ENCODE results near the gene CDH4.

CDH4 gene

DNA sequence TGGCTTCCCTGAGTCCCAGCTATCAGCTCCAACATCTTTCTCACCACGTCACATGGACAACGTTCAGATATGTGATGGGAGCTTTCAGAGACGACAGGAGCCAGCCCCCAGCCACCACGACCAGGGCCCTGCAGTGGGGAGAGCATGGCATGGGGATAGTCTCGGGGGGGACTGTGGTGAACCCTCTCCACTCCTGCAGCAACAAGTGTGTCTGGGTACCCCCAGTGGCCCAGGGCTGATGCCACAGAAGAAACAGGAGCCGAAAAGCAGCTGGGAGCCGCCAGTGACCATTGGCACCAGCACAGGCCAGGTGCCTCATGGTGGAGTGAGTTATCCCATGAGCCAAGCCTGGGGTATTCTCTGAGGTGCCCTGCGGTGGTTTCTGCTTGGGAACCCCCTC lies 473.9 kb downstream of the CDH4 start:
- TF ChIP-seq YY1 (IDR thresholded peaks at IDR 0.05; ENCODE audit: low read depth) (no peak), EGR1 (IDR thresholded peaks at IDR 0.05) (no peak), TAF1 (IDR thresholded peaks at IDR 0.05; ENCODE audit: low read depth) (no peak), FOXM1 (IDR thresholded peaks at IDR 0.05; ENCODE audit: borderline replicate concordance, low read depth) (no peak), RAD21 (IDR thresholded peaks at IDR 0.05; ENCODE audit: low read depth) (no peak), TEAD4 (IDR thresholded peaks at IDR 0.05) (no peak)
- TF ChIP-seq, protein P1, sequence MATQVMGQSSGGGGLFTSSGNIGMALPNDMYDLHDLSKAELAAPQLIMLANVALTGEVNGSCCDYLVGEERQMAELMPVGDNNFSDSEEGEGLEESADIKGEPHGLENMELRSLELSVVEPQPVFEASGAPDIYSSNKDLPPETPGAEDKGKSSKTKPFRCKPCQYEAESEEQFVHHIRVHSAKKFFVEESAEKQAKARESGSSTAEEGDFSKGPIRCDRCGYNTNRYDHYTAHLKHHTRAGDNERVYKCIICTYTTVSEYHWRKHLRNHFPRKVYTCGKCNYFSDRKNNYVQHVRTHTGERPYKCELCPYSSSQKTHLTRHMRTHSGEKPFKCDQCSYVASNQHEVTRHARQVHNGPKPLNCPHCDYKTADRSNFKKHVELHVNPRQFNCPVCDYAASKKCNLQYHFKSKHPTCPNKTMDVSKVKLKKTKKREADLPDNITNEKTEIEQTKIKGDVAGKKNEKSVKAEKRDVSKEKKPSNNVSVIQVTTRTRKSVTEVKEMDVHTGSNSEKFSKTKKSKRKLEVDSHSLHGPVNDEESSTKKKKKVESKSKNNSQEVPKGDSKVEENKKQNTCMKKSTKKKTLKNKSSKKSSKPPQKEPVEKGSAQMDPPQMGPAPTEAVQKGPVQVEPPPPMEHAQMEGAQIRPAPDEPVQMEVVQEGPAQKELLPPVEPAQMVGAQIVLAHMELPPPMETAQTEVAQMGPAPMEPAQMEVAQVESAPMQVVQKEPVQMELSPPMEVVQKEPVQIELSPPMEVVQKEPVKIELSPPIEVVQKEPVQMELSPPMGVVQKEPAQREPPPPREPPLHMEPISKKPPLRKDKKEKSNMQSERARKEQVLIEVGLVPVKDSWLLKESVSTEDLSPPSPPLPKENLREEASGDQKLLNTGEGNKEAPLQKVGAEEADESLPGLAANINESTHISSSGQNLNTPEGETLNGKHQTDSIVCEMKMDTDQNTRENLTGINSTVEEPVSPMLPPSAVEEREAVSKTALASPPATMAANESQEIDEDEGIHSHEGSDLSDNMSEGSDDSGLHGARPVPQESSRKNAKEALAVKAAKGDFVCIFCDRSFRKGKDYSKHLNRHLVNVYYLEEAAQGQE (IDR thresholded peaks at IDR 0.05; ENCODE audit: low read depth), result no peak
- TF ChIP-seq, protein P2, sequence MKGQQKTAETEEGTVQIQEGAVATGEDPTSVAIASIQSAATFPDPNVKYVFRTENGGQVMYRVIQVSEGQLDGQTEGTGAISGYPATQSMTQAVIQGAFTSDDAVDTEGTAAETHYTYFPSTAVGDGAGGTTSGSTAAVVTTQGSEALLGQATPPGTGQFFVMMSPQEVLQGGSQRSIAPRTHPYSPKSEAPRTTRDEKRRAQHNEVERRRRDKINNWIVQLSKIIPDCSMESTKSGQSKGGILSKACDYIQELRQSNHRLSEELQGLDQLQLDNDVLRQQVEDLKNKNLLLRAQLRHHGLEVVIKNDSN (IDR thresholded peaks at IDR 0.05), result no peak

GRCh38 chr20:61726979-61727378 lies 474.9 kb downstream of the CDH4 start:
- no peak for TF ChIP-seq YY1 (IDR thresholded peaks at IDR 0.05; ENCODE audit: low read depth)
- no peak for TF ChIP-seq CEBPB (IDR thresholded peaks at IDR 0.05)
- TF ChIP-seq TEAD4 (IDR thresholded peaks at IDR 0.05), result no peak
- TF ChIP-seq FOXM1 (IDR thresholded peaks at IDR 0.05; ENCODE audit: borderline replicate concordance, low read depth), result no peak
- TF ChIP-seq, protein P3, sequence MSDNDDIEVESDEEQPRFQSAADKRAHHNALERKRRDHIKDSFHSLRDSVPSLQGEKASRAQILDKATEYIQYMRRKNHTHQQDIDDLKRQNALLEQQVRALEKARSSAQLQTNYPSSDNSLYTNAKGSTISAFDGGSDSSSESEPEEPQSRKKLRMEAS (IDR thresholded peaks at IDR 0.05), result no peak
- TF ChIP-seq, protein P2 (IDR thresholded peaks at IDR 0.05), result no peak
- no peak for TF ChIP-seq RAD21 (IDR thresholded peaks at IDR 0.05; ENCODE audit: low read depth)
- no peak for TF ChIP-seq TAF1 (IDR thresholded peaks at IDR 0.05; ENCODE audit: low read depth)
- no peak for TF ChIP-seq NFIC (IDR thresholded peaks at IDR 0.05)
- no peak for TF ChIP-seq EGR1 (IDR thresholded peaks at IDR 0.05)

GRCh38 chr20:61727761-61728160 lies 475.7 kb downstream of the CDH4 start:
- TF ChIP-seq NFIC (IDR thresholded peaks at IDR 0.05) (no peak), RAD21 (IDR thresholded peaks at IDR 0.05; ENCODE audit: low read depth) (no peak), EGR1 (IDR thresholded peaks at IDR 0.05) (no peak), TAF1 (IDR thresholded peaks at IDR 0.05; ENCODE audit: low read depth) (no peak)
- TF ChIP-seq, protein P2 (IDR thresholded peaks at IDR 0.05), result no peak

GRCh38 chr20:61728326-61728725 lies 476.3 kb downstream of the CDH4 start:
- TF ChIP-seq YY1 (IDR thresholded peaks at IDR 0.05; ENCODE audit: low read depth), result no peak
- TF ChIP-seq EGR1 (IDR thresholded peaks at IDR 0.05), result no peak
- TF ChIP-seq NFIC (IDR thresholded peaks at IDR 0.05), result no peak
- TF ChIP-seq CEBPB (IDR thresholded peaks at IDR 0.05), result no peak
- TF ChIP-seq RAD21 (IDR thresholded peaks at IDR 0.05; ENCODE audit: low read depth), result no peak
- TF ChIP-seq, protein P2 (IDR thresholded peaks at IDR 0.05), result no peak

GRCh38 chr20:61728786-61729770 lies 477.0 kb downstream of the CDH4 start:
- TF ChIP-seq, protein P3 (IDR thresholded peaks at IDR 0.05), result no peak
- TF ChIP-seq TCF12 (IDR thresholded peaks at IDR 0.05; ENCODE audit: low read depth) (no peak), CEBPB (IDR thresholded peaks at IDR 0.05) (no peak), CREB1 (IDR thresholded peaks at IDR 0.05; ENCODE audit: low read depth) (no peak), TAF1 (IDR thresholded peaks at IDR 0.05; ENCODE audit: low read depth) (no peak), FOXM1 (IDR thresholded peaks at IDR 0.05; ENCODE audit: borderline replicate concordance, low read depth) (no peak)
- TF ChIP-seq, protein P1 (IDR thresholded peaks at IDR 0.05; ENCODE audit: low read depth), result no peak

Measured in Ishikawa (cell line).